DND-41 (cell line): ENCODE measurements around the gene BBS4.

Experiments used
- EZH2 ChIP-seq: IDR thresholded peaks from 3 replicates; pipeline ENCODE4 v1.6.1; 2012; ENCODE audit warnings: borderline replicate concordance, low read depth, mild to moderate bottlenecking, moderate library complexity, low read length, inconsistent platforms; ENCODE audit not compliant: severe bottlenecking
- TF ChIP-seq, protein P1 (sequence below): IDR thresholded peaks from 2 replicates; pipeline ENCODE4 v1.5.1; 2012; ENCODE audit warnings: borderline replicate concordance, low read length, moderate library complexity, mild to moderate bottlenecking; ENCODE audit not compliant: poor library complexity, severe bottlenecking; ENCODE audit errors: extremely low read depth

GRCh38 chr15:72770673-72771328, 84.8 kb downstream of the BBS4 start:
- TF ChIP-seq, protein P1, sequence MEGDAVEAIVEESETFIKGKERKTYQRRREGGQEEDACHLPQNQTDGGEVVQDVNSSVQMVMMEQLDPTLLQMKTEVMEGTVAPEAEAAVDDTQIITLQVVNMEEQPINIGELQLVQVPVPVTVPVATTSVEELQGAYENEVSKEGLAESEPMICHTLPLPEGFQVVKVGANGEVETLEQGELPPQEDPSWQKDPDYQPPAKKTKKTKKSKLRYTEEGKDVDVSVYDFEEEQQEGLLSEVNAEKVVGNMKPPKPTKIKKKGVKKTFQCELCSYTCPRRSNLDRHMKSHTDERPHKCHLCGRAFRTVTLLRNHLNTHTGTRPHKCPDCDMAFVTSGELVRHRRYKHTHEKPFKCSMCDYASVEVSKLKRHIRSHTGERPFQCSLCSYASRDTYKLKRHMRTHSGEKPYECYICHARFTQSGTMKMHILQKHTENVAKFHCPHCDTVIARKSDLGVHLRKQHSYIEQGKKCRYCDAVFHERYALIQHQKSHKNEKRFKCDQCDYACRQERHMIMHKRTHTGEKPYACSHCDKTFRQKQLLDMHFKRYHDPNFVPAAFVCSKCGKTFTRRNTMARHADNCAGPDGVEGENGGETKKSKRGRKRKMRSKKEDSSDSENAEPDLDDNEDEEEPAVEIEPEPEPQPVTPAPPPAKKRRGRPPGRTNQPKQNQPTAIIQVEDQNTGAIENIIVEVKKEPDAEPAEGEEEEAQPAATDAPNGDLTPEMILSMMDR: peak; percentile 25
- no peak for TF ChIP-seq EZH2
